HepG2 (cell line): Measurements from ENCODE around the gene TBX6. TPM values are rescaled to one million over a fixed set of nuclear protein-coding genes. Genes with fewer than 3 reads are reported as not detected.

Experiments used
- BCLAF1 ChIP-seq: fragments of 450-650 bp; IDR thresholded peaks from 2 replicates; pipeline ENCODE4 v1.6.1; 2017; ENCODE audit warnings: mild to moderate bottlenecking
- CBFB ChIP-seq: sonication (generic); formaldehyde crosslinking; IDR thresholded peaks from 2 replicates; pipeline ENCODE4 v1.4.0; 2020; ENCODE audit warnings: missing genetic modification reagents
- CEBPB ChIP-seq: IDR thresholded peaks from 2 replicates; pipeline ENCODE4 v1.6.1; 2011; ENCODE audit warnings: low read depth, low read length, improper control_type of control experiment, borderline replicate concordance
- DR1 ChIP-seq: sonication (generic); formaldehyde crosslinking; IDR thresholded peaks from 2 replicates; pipeline ENCODE4 v1.8.0; 2021; ENCODE audit warnings: mild to moderate bottlenecking, missing genetic modification reagents, inconsistent platforms
- EP300 ChIP-seq, 3 experiments: sonication (generic) in 1 of 3; formaldehyde crosslinking in 1 of 3; IDR thresholded peaks; 2 replicates each; pipeline versions ENCODE4 v1.5.1 to v1.6.1; 2011 to 2020; ENCODE audit warnings: low read depth in 2 of 3, low read length in 2 of 3, borderline replicate concordance in 1 of 3, improper control_type of control experiment in 1 of 3, mild to moderate bottlenecking in 1 of 3, missing genetic modification reagents in 1 of 3, moderate library complexity in 1 of 3
- TEAD2 ChIP-seq: sonication (generic); formaldehyde crosslinking; IDR thresholded peaks from 2 replicates; pipeline ENCODE4 v1.9.0; 2021; ENCODE audit warnings: missing genetic modification reagents
- ZBTB26 ChIP-seq: IDR thresholded peaks from 2 replicates; pipeline ENCODE4 v1.6.1; 2016; ENCODE audit warnings: missing compliant biosample characterization, missing genetic modification reagents, borderline replicate concordance
- ZNF281 ChIP-seq: sonication (generic); formaldehyde crosslinking; IDR thresholded peaks from 2 replicates; pipeline ENCODE4 v1.4.0; 2020; ENCODE audit warnings: missing genetic modification reagents, borderline replicate concordance
- ZNF607 ChIP-seq: sonication (generic); formaldehyde crosslinking; IDR thresholded peaks from 2 replicates; pipeline ENCODE4 v1.5.1; 2020; ENCODE audit warnings: missing genetic modification reagents, mild to moderate bottlenecking, borderline replicate concordance
- ZNF629 ChIP-seq: sonication (generic); formaldehyde crosslinking; conservative IDR thresholded peaks from 2 replicates; pipeline ENCODE4 v1.5.0; 2020; ENCODE audit warnings: missing genetic modification reagents
- ZNF713 ChIP-seq: sonication (generic); formaldehyde crosslinking; IDR thresholded peaks from 2 replicates; pipeline ENCODE4 v1.4.0; 2020; ENCODE audit warnings: mild to moderate bottlenecking, missing genetic modification reagents
- ZNF83 ChIP-seq: sonication (generic); formaldehyde crosslinking; IDR thresholded peaks from 2 replicates; pipeline ENCODE4 v1.4.0; 2020; ENCODE audit warnings: missing genetic modification reagents, mild to moderate bottlenecking, borderline replicate concordance
- ZSCAN31 ChIP-seq: sonication (generic); formaldehyde crosslinking; IDR thresholded peaks from 2 replicates; pipeline ENCODE4 v1.5.0; 2020; ENCODE audit warnings: low read depth, mild to moderate bottlenecking, missing genetic modification reagents
- polyA plus RNA-seq, 8 experiments: library from polyadenylated mRNA; depleted of rRNA in 3 of 8; stranded (reverse) in 7 of 8; unstranded in 1 of 8; fragments of >200 nt; fragmentation: Illumina TruSeq in 4 of 8; extraction: Trizol in 4 of 8; gene quantifications; 2 replicates each; pipeline versions ENCODE4 v1.2.1 to v1.2.3, GENCODE V29; 2011 to 2016; ENCODE audit warnings: low read depth in 4 of 8, missing spikeins in 1 of 8, mixed read lengths in 1 of 8; ENCODE audit not compliant: insufficient read depth in 1 of 8
- total RNA-seq, 5 experiments: library from RNA; depleted of rRNA; stranded (reverse); fragments of >200 nt; fragmentation: Illumina TruSeq; extraction: Trizol; gene quantifications; 2 replicates each; pipeline ENCODE4 v1.2.3, GENCODE V29; 2016; ENCODE audit warnings: low read depth in 1 of 5
- TF ChIP-seq, protein P1 (sequence below), 2 experiments: sonication (generic) in 1 of 2; formaldehyde crosslinking in 1 of 2; IDR thresholded peaks; 2 replicates each; pipeline versions ENCODE4 v1.6.1 to v1.9.0; 2014 to 2022; ENCODE audit warnings: antibody characterized with exemption in 1 of 2, borderline replicate concordance in 1 of 2, inconsistent platforms in 1 of 2, low read depth in 1 of 2, missing genetic modification reagents in 1 of 2

TBX6 gene
- total and polyA plus RNA-seq, 2 of the 13 experiments (the other 11 are each of a cell fraction or from before 2014, with no cell fraction given): 0.24 to 0.42 TPM

- TF ChIP-seq BCLAF1 (no peak), ZNF713 (CRISPR knock-in tag) (no peak), DR1 (CRISPR knock-in tag) (no peak; the same call in 1 of the 2 replicates), TEAD2 (CRISPR knock-in tag) (no peak), ZNF83 (CRISPR knock-in tag) (no peak), ZNF607 (CRISPR knock-in tag) (no peak; the same call in 1 of the 2 replicates), EP300 (IDR thresholded peaks at IDR 0.05; ENCODE audit: low read depth in 2 of 2, low read length in 2 of 2) (peak in 1 of 2 experiments; percentile 9; a peak in 1 of 4 replicates), EP300 (CRISPR knock-in tag; IDR thresholded peaks at IDR 0.05; ENCODE audit: borderline replicate concordance) (no peak), ZNF629 (CRISPR knock-in tag) (no peak), ZSCAN31 (peak; percentile 85), CEBPB (peak; percentile 20; the same call in 1 of the 2 replicates), ZBTB26 (CRISPR knock-in tag) (no peak), ZNF281 (CRISPR knock-in tag) (no peak), CBFB (0 out of 2 replicates have a peak, but pooled peaks have one; percentile 24)
- TF ChIP-seq, protein P1, sequence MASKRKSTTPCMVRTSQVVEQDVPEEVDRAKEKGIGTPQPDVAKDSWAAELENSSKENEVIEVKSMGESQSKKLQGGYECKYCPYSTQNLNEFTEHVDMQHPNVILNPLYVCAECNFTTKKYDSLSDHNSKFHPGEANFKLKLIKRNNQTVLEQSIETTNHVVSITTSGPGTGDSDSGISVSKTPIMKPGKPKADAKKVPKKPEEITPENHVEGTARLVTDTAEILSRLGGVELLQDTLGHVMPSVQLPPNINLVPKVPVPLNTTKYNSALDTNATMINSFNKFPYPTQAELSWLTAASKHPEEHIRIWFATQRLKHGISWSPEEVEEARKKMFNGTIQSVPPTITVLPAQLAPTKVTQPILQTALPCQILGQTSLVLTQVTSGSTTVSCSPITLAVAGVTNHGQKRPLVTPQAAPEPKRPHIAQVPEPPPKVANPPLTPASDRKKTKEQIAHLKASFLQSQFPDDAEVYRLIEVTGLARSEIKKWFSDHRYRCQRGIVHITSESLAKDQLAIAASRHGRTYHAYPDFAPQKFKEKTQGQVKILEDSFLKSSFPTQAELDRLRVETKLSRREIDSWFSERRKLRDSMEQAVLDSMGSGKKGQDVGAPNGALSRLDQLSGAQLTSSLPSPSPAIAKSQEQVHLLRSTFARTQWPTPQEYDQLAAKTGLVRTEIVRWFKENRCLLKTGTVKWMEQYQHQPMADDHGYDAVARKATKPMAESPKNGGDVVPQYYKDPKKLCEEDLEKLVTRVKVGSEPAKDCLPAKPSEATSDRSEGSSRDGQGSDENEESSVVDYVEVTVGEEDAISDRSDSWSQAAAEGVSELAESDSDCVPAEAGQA (IDR thresholded peaks at IDR 0.05; ENCODE audit: low read depth): peak; percentile 96
- TF ChIP-seq, protein P1 (CRISPR knock-in tag; IDR thresholded peaks at IDR 0.05; ENCODE audit: borderline replicate concordance): no peak
These were observed 16.0 kb downstream of the TBX6 start, which contains the start of gene PPP4C (continued) for GRCh38 chr16:30075503-30076275.
